Right lobe of liver (tissue), 4 donors: ENCODE measurements around the gene THADA.

Source experiments
- POLR2A ChIP-seq: fragments of 450-650 bp; IDR thresholded peaks from one replicate; pipeline ENCODE4 v1.6.1; 2017; ENCODE audit warnings: antibody characterized with exemption, mild to moderate bottlenecking
- TF ChIP-seq, protein P1 (sequence below), 4 donors: fragments of 200-600 bp in 3 of 4; fragments of 450-650 bp in 1 of 4; IDR thresholded peaks; one replicate each; pipeline versions ENCODE4 v1.5.1 to v1.8.0; 2016 to 2022; ENCODE audit warnings: antibody characterized with exemption in 4 of 4, mild to moderate bottlenecking in 2 of 4
- donor health status: DM: no; HTN: no; CAD: no.
- donor health status: DM: no; HTN: no; CAD: no.
- donor health status: DM: no; HTN: yes; CAD: no.

DNA sequence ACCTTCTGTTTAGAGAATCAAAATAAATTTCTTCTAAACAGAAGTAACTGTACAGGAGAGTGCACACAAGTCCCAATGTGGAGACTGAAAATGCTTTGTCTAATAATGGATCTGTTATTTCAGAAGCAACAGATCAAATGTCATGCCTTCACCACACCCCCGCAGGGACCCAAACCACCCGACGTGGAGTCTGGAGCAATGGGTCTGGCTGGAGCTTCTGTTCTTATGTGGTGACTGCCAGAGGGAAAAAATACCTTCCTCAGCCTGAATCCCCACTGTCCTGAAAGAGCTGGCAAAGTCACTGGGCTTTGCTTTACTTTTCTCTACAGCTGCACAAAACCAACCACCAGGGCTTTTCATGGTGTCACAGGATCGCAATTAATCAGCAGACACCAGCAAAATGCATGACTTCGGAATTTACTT, 250.4 kb downstream of the THADA start:
- TF ChIP-seq, protein P1, sequence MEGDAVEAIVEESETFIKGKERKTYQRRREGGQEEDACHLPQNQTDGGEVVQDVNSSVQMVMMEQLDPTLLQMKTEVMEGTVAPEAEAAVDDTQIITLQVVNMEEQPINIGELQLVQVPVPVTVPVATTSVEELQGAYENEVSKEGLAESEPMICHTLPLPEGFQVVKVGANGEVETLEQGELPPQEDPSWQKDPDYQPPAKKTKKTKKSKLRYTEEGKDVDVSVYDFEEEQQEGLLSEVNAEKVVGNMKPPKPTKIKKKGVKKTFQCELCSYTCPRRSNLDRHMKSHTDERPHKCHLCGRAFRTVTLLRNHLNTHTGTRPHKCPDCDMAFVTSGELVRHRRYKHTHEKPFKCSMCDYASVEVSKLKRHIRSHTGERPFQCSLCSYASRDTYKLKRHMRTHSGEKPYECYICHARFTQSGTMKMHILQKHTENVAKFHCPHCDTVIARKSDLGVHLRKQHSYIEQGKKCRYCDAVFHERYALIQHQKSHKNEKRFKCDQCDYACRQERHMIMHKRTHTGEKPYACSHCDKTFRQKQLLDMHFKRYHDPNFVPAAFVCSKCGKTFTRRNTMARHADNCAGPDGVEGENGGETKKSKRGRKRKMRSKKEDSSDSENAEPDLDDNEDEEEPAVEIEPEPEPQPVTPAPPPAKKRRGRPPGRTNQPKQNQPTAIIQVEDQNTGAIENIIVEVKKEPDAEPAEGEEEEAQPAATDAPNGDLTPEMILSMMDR (IDR thresholded peaks at IDR 0.05) = peak in 1 of 4 donors; percentile 11
- no peak for TF ChIP-seq POLR2A
